ENCODE measurements around the gene ST3GAL4.
"Not testable (repeated sequence)": the region's sequence is repeated elsewhere in the genome, so short reads cannot be mapped to it uniquely, and the experiment has no call there.

The ST3GAL4 gene

DNA sequence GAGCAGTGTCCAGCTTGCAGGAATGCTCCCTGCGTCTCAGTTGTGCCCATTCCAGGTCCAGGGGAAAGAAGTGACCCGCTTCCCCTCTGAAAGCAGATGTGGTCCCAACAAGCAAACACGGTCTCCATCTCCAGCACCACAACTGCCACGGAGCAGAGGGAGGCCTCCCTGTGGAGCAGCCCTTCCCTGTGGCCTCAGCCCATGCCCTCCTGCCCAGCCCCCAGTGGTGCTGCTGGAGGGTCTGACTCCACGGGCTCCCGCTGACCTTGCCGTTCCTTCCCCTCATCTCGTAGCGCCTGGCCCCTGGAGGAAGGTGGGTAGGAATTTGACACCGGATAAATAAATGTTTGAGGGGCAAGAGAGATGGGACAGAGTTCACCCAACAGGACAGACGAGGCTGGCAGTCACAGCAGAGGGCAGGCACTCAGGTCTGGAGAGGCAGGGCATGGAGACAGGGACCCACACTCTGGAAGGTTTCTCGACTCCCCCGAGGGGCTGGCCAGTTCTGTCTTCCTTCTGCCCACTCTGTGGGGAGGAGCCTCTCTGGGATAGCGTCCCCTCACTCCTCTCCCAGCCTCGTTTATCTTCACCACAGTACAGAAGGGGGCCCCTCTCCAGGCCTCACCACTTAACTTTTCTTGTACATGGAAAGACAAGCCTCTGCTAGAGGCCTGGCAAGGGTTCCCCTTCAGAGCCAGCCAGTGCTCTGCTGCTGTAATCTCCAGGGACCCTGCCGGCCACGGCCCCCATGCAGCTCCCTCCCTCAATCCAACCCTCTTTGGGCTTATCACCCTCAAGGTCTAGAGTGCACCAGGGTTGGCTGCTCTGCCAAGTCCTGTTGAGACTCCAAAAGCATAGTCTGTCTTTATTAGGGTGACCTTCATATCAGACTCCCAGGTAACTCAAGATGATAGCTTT is 7.5 kb upstream of the ST3GAL4 start:
- DNase-seq: no peak

DNA sequence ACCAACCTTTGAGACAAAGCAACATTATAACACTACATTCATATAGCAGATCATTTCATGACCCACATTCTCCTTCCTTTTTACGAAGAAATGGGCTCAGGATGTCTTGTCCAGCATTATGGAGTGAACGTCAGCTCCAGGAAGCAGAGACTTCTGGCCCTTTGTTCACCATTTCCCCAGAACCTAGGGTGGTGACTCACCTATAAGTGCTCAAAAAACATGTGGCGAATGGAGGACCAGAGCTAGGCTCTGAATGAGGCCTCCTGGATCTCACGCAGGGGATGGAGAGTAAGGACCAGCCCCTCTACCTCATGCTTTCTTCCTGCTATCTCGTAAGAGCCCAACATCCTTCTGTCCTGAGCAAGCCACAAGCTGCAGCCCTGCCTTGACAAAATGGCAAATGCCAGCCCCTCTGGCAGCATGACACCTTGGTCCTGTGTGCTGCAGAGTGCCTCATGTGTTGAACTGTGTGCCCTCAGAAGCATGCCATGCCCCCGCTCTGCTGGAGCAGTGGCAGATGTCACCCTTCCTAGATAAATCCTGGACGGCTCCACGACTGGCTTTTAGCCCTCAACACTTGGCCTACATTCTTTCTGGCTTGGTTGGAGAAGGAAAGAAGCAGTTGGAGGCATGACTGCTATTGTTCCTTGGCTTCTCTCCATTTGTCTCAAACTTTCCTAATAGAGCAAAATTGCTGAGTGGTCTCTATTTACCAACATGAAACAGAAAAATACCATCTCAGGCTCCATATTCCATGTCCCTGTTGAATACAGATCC is 6.5 kb upstream of the ST3GAL4 start:
- DNase-seq: peak; percentile 42

DNA sequence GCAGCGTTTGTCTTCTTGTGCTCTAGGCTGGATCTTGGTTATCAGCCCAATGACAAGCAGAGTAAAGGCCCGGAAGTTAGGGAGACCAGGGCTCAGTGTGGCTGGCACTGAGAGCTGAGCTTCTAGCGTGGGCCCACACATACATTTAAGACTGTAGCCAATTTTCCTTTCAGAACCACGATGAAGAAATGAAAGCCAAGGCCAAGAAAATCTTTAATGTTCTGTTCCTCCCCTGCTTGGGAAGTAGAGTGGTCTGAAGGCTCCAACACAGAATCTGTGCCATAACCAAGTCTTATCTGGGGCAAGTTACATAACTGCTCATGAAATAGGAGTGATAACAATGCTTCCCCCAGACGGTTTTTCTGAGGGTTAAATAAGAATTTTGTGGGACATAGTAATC is 4.7 kb upstream of the ST3GAL4 start:
- no peak for DNase-seq

DNA sequence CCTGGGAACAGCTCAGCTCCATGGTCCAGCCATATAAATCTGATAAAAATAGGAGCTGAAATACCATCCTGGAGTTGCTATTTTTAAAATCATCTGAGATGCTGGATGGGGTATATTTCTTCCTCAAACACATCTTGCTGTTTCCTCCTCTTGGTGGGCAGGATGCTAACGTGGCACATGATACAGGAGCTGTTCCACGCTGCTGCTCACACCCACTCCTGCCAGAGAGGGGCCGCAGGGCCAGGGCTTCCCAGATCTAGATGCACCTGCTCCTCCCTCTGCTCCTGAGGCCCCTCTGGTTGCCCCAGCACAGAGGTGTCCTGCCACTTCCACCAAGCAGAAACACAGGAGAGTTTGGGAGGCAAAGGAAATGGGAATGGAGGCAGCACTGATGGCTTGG is 3.3 kb upstream of the ST3GAL4 start:
- no peak for DNase-seq

DNA sequence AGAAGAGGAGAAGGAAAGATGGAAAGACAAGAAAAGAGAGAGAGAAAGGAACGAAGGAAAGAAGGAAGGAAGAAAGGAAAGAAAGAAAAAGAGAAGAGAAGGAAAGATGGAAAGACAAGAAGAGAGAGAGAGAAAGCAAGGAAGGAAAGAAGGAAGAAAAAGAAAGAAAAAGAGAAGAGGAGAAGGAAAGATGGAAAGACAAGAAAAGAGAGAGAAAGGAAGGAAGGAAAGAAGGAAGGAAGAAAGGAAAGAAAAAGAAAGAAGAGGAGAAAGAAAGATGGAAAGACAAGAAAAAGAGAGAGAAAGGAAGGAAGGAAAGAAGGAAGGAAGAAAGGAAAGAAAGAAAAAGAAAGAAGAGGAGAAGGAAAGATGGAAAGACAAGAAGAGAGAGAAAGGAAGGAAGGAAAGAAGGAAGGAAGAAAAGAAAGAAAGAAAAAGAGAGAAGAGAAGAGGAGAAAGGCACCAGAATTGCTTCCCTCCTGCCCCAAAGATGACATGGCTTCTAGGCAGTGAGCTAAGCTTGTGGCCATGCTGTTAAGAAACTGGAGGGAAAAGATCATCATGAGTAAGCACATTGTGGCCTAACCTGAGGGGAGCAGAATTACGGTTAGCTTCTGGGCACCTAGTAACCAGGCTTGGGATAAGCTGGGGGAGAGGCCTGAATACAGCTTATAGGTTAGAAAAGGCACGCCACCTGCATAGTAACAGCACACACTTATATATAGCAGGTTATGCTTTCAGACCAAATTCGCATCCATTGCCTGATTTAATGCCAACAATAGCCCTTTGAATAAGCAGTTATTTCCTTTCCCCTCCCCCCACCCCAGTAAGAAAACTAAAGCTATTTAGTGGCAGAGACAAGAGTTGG is 2.3 kb upstream of the ST3GAL4 start:
- DNase-seq: peak; percentile 57

DNA sequence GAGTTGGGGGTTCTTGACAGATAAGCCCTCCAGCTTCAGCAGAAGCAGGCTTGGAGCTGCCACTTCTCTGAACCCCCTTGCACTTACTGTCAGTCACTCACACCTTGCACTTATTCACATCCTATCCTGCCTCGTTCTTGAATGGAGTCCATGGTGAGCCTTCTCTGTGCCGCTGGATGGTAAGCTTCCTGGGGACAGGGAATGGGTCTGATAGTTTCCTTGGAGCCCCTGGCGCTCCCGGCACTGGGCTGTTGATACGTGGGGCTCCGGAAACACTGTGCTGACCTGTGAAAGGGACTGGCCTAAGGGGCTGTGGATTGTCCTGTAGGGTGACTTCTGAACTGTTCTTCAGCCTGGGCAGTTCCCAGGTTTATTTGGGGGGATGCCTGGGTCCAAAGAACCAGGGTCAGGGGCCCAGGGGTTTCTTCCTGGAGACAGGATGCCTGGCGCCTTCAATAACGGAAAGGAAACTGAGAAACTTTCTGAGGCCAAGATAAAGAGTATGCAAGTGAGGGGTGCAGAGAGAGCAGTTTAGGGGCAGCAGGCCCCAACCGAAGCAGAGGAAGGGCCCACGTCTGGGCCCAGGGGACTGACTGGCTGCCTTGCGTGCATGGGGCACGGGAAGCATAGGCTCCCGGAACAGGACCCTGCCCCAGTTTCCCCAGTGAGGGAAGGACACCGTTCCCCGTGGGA is 709 bp upstream of the ST3GAL4 start:
- no peak for DNase-seq

DNA sequence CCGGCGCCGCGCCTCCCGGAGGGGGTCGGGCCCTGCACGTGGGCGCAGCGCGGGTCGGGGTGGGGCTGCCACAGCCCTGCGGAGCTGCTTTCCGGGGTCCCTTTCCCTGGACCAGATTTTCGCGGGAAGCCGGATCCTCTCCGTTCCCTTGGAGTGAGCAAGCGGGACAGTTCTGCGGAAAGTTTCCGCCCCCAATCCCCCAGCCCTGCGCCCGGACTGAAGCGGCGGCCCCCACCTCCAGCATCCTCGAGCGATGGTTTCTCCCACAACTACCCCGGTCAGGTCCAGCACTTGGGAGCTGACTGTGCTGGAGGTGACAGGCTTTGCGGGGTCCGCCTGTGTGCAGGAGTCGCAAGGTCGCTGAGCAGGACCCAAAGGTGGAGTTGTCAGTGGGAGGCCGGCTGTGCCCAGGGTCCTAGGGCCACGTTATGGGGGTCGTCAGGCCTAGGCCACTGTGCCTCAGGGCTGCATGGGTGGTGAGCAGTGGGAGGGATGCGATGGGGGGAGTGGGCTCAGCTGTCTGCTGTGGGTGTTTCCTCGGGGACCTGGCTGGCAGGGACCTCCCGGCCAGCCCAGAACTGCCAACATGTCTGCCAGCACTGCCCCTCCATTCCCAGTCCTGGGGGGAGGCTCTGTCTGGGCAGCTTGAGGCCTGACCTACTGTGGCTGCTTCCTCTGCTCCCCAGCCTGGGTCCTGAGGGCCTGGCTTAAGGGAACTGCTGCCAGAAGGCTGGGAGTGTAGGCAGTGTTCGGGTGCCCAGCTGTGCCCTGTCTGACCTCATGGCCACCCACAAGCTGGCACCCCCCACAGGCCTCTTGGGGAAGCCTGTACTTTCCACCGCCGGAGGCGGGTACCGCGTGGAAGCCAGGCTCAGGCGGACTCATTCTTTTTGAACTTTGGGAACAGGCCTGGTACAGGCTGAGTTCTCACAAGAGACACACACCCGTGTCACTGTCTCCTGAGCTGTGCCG is 726 bp downstream of the ST3GAL4 start:
- peak; percentile 52 for DNase-seq

DNA sequence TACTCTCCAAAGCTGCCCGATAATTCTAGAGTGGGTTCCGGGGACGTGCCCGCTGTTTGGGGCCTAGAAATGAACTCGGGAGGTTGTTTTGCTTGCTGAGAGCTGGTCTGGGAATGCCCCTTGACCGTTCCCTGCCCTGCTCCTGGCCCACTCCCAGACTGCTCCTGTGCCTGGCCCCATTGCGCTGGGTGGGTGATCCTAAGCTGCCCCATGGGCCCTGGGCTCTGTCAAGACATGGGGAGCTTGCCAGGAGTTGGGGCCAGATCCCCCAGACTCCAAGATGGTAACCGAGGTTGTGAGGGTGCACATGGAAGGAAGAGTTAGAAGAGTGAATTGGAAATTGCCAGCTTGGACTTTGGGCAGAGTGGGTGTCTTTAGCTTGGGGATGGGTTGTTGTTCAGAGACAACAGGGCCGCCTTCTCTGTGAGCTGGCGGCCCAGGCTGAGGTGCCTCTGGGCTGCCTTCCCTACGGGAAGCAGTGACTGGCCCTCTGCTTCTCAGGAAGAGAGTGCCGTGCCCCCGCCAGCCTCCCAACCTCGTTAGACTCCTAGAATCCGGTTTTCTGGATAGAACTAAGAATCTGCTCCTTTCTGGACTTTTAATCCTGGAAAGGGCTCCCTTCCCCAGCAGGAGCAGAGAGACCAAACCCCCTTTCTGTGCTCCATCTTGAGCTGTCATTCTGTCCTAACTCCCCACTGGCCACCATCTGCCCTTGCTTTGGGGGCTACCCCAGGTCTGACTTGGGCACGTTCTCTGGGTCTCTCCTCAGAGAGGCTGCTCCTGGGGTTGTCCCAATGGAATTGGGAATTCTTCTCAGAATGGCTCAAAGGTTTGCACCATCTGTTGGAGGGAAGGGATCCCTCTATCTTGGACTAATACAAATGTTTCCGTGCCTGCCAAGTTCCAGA is 1.8 kb downstream of the ST3GAL4 start:
- DNase-seq: no peak

DNA sequence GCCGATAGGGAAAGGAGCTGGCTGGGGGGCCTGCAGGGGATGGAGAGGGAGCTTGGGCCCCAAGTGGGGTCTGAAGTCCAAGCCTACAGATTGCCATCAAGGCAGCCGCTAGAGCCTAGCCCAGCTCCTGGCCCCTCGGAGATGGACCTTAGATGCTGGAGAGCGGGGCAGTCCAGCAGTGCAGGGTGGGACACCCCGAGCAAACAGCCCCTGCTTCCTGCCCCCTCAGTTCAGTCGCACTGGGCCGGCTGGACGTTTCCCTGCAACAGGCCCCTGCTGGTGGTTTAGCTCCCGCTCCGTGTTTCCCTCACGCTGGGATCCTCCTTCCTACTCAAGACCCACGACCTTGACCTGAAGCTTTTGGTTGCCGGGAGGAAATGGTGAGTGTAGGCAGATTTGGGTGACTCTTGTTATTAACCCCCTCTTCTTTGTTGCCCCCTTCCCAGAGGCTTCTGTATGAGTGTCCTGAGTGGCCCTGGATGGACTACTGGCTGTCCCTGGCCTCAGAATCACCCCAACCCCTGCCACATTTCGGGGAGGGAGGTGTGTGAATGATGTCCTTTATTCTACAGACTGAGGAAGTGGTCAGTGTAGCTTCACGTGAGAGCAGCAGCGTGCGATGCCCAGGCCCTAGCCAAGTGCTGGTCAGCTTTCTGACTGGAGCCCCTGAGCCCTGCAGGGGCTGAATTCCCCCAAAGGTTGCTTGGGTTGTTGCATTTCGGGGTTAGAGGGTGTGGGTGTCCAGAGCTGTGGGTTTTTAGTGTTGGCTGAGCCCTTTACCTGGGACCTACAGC is 2.7 kb downstream of the ST3GAL4 start:
- no peak for DNase-seq

DNA sequence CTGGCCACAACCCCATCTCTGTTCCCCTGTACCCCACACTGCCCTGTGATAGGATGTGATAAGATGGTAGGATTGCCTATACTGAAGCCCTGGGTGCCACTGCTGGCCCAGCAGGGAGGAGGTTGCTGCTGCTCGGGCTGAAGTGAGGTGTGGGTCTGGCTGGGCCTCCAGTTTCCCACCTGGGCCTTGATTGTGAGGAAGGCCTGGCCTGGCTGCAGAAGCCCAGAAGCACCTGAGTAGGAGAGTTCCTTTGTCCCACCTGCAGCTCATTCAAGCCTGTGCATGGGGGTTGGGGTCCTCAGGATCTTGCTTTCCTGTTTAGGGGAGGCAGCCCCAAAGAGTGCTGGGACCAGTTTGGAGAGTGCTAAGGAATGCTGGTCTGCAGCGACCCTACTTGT is 3.3 kb downstream of the ST3GAL4 start:
- DNase-seq: no peak

DNA sequence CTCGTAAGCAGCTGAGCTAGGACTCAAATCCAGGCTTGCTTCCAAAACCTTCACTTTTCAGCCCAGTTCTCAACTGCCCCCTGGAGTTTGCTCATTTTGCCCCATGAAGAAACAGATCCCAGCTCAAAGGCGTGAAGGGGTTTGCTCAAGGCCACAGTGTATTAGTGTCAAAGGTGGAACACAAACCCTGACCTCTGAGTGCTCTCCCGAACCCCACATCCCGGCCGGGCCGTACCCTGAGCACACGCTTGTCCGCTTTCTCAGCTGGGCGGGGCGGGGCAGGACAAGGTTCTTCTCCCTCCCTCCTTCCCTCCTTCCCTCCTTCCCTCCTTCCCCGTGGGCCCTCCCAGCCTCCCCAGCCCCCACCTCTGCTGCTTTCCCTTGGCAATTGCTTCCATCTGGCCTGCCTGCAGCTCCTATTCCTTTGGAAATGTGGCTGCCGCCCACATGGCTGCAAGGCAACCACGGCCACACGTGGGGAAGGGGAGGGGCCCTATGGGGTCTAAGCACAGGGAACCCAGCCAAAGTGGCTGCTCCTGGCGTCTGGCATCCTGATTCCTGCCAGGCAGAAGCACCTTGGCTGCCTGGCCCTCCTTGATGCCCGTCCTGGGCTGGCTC is 4.1 kb downstream of the ST3GAL4 start:
- DNase-seq: no peak

DNA sequence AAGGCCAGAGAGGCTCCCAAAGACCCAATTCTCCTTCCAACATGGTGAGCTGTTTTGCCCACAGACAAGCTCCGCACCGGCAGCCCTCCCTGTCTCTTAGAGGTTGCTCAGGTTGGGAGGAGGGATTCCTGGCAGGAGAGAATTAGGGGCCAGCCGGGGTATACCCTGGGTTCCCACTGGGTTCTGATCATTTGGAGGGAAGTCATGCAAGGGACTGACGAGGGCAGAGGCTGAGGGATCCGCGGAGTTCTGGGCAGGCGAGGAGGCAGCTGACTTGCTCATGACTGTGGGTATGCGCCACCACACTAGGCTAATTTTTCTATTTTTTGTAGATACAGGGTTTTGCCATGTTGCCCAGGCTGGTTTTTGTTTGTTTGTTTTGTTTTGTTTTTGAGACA is 4.6 kb downstream of the ST3GAL4 start:
- no peak for DNase-seq

DNA sequence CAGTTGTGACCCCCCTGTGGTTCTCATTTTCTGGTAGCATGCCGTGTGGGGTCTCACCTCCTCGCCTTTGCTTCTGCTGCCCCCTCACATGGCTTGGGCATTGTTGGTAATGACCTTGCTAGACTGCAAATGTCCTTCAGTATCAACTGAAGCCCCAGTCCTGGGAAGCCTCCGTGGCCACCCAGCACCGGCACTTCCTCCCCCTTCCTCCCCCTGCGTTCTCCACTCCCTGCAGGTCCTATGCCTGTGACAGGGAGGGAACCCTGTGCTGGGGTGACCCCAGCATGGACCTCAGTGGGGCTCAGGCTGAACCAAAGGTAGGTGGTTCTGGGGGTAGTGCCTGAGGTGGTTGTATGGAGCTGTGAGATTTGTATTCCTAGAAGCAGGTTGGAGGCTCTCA is 5.9 kb downstream of the ST3GAL4 start:
- DNase-seq: no peak

DNA sequence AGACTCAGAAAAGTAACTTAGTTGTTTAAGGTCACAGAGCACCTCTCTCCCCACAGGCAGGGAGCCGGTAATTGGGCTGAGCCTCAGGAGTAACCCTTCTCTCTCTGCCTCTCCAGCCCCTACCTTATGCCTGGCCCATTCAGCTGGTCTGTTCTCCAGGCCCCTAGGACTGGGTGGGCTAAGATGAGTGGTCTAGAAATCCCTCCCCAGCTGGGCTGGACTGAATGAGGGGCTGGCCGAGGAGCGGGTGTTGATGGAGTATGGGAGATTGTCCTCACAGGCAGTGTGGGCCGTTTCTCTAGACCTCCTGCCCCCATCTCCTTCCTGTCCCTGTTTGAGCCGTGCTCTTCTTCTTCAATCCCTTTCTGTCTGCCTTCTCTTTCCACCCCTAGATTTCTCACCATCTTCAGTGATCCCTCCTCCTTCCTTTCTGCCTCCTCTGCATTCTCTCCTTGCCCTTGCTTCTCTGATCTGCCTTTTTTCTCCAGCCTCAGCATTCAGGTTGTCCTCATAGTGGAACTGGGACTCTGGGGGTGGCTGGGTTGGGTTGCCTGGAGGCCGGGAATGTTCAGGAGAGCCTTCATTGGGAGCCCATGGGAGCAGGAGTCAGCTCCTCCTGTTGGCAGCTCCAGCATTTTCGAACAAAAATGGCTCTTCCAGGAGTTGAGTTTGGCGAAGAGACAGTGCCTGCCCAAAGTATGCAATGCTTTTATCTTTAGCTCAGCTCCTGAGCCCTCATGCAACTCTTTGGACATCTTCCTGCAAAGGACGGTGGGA is 7.6 kb downstream of the ST3GAL4 start:
- DNase-seq: no peak

DNA sequence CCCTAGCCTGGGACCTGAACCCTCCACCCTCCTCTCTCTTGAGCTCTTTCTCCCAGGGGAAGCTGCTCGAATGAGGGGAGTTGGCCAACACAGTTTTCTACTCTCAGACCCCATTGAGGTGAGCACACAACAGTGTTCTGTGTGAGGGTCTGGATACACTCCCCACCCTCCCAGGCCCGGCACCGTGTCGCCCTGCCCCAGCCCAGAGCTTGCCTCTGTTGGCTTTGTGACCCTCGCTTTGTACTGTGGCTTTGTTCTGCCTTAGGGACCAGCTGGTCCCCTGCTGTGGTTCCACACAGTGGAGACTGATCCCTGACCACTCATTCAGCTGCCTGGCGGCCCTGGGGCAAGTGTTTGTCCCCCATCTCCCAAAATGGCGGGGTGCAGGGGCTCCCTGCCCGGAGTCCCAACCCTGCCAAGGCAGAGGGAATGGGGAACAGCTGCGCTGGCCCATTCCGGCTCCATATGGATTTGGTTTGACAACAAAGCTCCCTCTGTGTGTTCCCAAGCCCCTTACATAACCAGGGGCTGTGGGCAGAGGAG is 8.3 kb downstream of the ST3GAL4 start:
- DNase-seq: no peak

DNA sequence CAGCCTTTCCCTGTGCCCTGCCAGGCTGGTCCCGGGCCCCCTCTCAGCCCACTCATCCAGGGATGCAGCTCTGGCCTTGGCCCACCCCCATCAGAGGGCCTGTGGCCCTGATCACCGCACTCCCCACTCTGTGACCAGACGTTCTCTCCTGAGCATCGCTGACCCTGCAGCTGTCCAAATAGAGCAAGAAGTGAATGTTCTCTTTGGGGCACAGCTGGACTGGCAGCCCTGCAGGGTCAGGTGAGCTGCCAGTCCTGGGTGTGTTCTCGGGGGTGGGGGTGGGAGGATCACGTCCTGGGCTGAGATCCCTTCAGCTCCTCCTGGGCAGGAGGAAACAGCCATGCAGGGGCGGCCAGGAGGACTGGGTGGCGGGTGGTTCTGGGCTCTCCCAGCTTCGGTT is 9.2 kb downstream of the ST3GAL4 start:
- not testable (repeated sequence) for DNase-seq

DNA sequence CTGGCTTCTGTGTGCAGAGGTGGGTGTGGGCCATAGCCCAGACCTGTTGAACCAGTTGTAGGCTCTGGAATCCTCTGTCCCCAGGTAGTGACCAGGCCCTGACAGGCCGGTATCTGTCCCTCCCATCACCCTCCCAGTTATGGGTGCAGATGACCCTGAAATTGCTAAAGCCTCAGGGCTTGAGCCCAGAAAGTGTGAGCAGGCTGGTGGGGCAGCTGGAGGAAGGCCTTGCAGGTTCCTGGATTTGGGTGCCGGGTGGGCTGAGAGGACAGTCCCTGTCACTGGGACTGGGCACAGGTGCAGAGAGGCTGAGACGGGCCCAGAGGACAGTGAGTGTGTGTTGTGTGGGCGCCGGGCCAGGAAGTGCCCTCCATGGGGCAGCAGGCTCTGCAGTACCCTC is 10.0 kb downstream of the ST3GAL4 start:
- not testable (repeated sequence) for DNase-seq

Data from DMS53 (cell line).